Measurements from ENCODE around the gene CIB4.

DNA sequence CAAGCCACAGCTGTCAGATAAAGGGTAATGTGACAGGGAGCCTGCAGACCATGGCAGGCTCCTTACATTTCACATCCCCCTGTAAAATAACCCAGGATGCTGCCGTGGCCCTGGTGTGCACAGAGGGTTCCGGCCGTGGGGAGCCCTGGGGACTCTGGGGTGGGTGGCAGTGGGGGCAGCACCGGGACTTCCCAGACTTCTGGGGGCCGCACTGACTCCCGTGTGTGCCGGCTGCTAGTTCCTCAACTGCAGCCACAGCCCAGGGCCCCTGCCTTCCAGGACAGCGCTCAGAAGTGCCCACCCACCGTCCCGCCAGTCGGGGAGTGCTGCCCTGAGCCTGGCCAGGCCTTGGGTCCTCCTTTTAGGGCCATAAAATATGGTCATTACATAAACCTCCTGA, 56.5 kb downstream of the CIB4 start:
- TF ChIP-seq, protein P1, sequence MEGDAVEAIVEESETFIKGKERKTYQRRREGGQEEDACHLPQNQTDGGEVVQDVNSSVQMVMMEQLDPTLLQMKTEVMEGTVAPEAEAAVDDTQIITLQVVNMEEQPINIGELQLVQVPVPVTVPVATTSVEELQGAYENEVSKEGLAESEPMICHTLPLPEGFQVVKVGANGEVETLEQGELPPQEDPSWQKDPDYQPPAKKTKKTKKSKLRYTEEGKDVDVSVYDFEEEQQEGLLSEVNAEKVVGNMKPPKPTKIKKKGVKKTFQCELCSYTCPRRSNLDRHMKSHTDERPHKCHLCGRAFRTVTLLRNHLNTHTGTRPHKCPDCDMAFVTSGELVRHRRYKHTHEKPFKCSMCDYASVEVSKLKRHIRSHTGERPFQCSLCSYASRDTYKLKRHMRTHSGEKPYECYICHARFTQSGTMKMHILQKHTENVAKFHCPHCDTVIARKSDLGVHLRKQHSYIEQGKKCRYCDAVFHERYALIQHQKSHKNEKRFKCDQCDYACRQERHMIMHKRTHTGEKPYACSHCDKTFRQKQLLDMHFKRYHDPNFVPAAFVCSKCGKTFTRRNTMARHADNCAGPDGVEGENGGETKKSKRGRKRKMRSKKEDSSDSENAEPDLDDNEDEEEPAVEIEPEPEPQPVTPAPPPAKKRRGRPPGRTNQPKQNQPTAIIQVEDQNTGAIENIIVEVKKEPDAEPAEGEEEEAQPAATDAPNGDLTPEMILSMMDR (conservative IDR thresholded peaks at IDR 0.05): no peak
- TF ChIP-seq EZH2 (IDR thresholded peaks at IDR 0.05; ENCODE audit: low read depth): no peak

All from PC-9 (cell line).